Measurements from ENCODE around the gene ST6GALNAC3.

GRCh38 chr1:76079475-76080227 is 5.1 kb downstream of the ST6GALNAC3 start:
- TF ChIP-seq CTCF (IDR thresholded peaks at IDR 0.05) (no peak), POLR2A (IDR thresholded peaks at IDR 0.05) (no peak)

Data from testis (tissue), 2 donors.